ENCODE data around the gene SLC35G6. TPM values are rescaled to one million over a fixed set of nuclear protein-coding genes. Genes with fewer than 3 reads are reported as not detected.

Gene SLC35G6
- total RNA-seq, 1 donor from 2014 or later = not detected

DNA sequence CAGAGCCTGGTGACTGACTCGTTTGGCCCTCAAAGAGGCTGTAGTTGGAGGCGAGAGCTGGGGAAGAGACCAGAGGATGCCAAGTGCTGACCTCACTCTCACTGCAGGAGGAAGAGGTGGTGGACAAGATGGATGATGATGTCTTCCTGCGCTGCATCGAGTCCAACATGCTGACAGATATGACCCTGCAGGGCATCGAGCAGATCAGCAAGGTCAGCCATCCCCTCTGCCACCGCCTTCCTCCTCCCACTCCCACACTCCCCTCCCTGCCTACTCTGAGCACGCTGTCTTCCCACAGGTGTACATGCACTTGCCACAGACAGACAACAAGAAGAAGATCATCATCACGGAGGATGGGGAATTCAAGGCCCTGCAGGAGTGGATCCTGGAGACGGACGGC, 29.9 kb downstream of the SLC35G6 start:
- no peaks in the 10 kb centered on the region for H3K27me3 ChIP-seq
- H3K27ac ChIP-seq = no peak overlapping the region
- peaks cover 3% of the 10 kb centered on the region for H3K4me1 ChIP-seq
- ATAC-seq (no peak), DNase-seq (no peak)
- no peak overlapping the region for H3K4me3 ChIP-seq
- TF ChIP-seq, protein P1, sequence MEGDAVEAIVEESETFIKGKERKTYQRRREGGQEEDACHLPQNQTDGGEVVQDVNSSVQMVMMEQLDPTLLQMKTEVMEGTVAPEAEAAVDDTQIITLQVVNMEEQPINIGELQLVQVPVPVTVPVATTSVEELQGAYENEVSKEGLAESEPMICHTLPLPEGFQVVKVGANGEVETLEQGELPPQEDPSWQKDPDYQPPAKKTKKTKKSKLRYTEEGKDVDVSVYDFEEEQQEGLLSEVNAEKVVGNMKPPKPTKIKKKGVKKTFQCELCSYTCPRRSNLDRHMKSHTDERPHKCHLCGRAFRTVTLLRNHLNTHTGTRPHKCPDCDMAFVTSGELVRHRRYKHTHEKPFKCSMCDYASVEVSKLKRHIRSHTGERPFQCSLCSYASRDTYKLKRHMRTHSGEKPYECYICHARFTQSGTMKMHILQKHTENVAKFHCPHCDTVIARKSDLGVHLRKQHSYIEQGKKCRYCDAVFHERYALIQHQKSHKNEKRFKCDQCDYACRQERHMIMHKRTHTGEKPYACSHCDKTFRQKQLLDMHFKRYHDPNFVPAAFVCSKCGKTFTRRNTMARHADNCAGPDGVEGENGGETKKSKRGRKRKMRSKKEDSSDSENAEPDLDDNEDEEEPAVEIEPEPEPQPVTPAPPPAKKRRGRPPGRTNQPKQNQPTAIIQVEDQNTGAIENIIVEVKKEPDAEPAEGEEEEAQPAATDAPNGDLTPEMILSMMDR (IDR thresholded peaks at IDR 0.05) = no peak
- intact Hi-C loops (cut with DNase I) = no loop called here
- H3K36me3 ChIP-seq = peaks cover 82% of the 10 kb centered on the region
- H3K9me3 ChIP-seq = no peaks in the 10 kb centered on the region

DNA sequence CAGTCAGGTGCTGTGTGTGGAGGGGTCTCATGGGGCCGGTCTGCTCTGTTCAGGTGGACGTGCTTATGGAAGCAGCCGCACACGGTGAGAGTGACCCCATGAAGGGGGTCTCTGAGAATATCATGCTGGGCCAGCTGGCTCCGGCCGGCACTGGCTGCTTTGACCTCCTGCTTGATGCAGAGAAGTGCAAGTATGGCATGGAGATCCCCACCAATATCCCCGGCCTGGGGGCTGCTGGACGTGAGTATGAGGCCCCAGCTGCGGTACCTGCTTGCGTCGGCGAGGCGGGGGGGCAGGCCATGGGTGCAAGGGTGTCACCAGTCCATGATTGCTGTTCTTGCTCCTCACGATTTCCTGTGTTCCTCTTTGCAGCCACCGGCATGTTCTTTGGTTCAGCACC, 30.9 kb downstream of the SLC35G6 start:
- H3K4me3 ChIP-seq = no peak overlapping the region
- DNase-seq (no peak), ATAC-seq (no peak)
- peaks cover 3% of the 10 kb centered on the region for H3K4me1 ChIP-seq
- intact Hi-C loops (cut with DNase I) = no loop called here
- H3K36me3 ChIP-seq = peaks cover 73% of the 10 kb centered on the region
- H3K27me3 ChIP-seq = no peaks in the 10 kb centered on the region
- no peak overlapping the region for H3K27ac ChIP-seq
- H3K9me3 ChIP-seq = no peaks in the 10 kb centered on the region
- TF ChIP-seq, protein P1 (IDR thresholded peaks at IDR 0.05) = no peak

DNA sequence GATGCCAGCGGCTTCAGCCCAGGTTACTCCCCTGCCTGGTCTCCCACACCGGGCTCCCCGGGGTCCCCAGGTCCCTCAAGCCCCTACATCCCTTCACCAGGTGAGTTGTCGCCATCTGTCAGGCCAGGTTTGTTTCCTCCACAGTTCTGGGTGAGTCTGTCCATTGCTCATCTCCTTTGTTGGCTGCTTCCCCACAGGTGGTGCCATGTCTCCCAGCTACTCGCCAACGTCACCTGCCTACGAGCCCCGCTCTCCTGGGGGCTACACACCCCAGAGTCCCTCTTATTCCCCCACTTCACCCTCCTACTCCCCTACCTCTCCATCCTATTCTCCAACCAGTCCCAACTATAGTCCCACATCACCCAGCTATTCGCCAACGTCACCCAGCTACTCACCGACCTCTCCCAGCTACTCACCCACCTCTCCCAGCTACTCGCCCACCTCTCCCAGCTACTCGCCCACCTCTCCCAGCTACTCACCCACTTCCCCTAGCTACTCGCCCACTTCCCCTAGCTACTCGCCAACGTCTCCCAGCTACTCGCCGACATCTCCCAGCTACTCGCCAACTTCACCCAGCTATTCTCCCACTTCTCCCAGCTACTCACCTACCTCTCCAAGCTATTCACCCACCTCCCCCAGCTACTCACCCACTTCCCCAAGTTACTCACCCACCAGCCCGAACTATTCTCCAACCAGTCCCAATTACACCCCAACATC, 31.7 kb downstream of the SLC35G6 start:
- TF ChIP-seq, protein P1 (IDR thresholded peaks at IDR 0.05) = no peak
- Histone ChIP-seq H3K36me3 (peaks cover 65% of the 10 kb centered on the region), H3K27ac (no peak overlapping the region), H3K9me3 (no peaks in the 10 kb centered on the region), H3K27me3 (no peaks in the 10 kb centered on the region), H3K4me3 (no peak overlapping the region), H3K4me1 (peaks cover 3% of the 10 kb centered on the region)
- ATAC-seq (no peak), DNase-seq (no peak)
- intact Hi-C loops (cut with DNase I) = no loop called here

DNA sequence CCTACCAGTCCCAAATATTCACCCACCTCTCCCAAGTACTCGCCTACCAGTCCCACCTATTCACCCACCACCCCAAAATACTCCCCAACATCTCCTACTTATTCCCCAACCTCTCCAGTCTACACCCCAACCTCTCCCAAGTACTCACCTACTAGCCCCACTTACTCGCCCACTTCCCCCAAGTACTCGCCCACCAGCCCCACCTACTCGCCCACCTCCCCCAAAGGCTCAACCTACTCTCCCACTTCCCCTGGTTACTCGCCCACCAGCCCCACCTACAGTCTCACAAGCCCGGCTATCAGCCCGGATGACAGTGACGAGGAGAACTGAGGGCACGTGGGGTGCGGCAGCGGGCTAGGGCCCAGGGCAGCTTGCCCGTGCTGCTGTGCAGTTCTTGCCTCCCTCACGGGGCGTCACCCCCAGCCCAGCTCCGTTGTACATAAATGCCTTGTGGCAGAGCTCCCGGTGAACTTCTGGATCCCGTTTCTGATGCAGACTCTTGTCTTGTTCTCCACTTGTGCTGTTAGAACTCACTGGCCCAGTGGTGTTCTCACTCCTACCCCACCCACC, 32.7 kb downstream of the SLC35G6 start:
- TF ChIP-seq, protein P1 (IDR thresholded peaks at IDR 0.05) = no peak
- no peak for ATAC-seq
- Histone ChIP-seq H3K36me3 (peaks cover 55% of the 10 kb centered on the region), H3K9me3 (no peaks in the 10 kb centered on the region), H3K27ac (no peak overlapping the region), H3K4me3 (no peak overlapping the region), H3K4me1 (peaks cover 3% of the 10 kb centered on the region), H3K27me3 (no peaks in the 10 kb centered on the region)
- intact Hi-C loops (cut with DNase I) = no loop called here
- DNase-seq = no peak

DNA sequence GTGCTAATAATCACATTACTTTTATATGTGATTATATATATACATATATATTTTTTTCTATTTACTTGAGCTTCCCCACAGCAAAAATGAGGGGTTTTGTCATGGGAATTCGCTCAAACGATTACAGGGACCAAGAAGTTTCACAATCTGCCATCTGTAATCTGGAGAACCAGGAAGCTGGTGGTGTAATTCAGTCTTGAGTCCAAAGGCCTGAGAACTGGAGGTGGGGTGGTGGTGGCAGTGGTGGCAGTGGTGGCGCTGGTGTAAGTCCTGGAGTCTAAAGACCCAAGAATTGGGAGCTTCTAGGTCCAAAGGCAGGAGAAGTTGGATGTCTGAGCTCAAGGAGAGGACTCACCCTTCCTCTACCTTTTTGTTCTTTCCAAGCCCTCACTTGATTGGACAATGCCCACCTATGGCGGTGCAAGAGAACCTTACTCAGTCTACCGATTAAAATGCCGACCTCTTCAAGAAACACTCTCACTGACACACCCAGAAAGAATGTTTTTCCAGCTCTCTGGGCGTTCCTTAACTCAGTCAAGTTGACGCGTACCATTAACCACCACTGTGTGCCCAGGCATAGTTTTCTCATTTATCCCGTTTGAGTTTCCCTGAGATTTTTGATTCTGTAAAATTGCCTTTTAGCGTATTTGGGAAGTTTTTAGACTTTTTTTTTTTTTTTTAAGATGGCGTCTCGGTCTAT, 34.8 kb downstream of the SLC35G6 start:
- TF ChIP-seq, protein P1 (IDR thresholded peaks at IDR 0.05) = no peak
- Histone ChIP-seq H3K4me3 (no peak overlapping the region), H3K27ac (peak overlapping the region; percentile 51), H3K9me3 (no peaks in the 10 kb centered on the region), H3K4me1 (no peaks in the 10 kb centered on the region), H3K36me3 (peaks cover 34% of the 10 kb centered on the region), H3K27me3 (no peaks in the 10 kb centered on the region)
- peak; percentile 71 for ATAC-seq
- intact Hi-C loops (cut with DNase I) = no loop called here
- DNase-seq = peak; percentile 72
